Uterus (tissue), 2 donors: ENCODE measurements around the gene TSEN34.

Experiments
- POLR2A ChIP-seq, 2 donors: fragments of 450-650 bp; IDR thresholded peaks; one replicate each; pipeline ENCODE4 v1.6.1; 2016; ENCODE audit warnings: antibody characterized with exemption in 2 of 2, mild to moderate bottlenecking in 1 of 2, moderate library complexity in 1 of 2
- TF ChIP-seq, protein P1 (sequence below), 4 experiments: fragments of 200-600 bp in 2 of 4; fragments of 450-650 bp in 2 of 4; sonication (generic) in 2 of 4; IDR thresholded peaks; one replicate each; pipeline ENCODE4 v1.5.1; 2016 to 2019; ENCODE audit warnings: antibody characterized with exemption in 4 of 4, mild to moderate bottlenecking in 2 of 4, moderate library complexity in 1 of 4

DNA sequence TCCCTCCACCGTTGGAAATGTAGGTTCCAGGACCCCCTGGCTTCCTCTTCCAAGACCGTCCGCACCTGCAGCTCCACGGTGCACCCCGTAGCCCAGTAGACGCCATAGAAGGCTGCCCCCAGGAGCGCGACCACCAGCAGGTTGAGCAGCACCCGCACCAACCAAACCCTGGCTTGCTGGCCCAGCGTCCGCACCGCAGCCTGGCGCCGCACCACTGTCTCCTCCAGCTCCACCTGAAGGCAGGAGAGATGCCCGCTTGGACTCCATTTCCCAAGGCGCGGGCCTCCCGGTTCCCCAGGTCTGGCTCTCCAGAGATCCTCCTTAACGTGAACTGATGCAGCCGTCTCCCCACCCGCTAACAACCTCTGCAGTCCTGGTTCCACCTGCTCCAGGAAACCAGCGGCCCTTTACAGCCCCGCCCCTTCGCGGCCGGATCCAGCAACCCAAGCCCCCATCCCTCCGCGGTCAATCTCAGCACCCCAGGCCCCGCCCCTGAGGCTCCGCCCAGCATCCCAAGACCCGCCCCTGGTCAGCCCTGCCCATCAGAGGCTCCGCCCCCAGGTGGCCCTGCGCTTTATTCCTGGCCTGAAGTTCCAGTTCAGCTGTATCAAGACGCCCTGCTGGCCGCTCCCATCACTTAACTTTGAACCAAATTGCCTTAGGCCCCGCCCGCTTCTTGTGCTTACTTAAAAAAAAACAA lies 26.6 kb upstream of the TSEN34 start:
- TF ChIP-seq, protein P1, sequence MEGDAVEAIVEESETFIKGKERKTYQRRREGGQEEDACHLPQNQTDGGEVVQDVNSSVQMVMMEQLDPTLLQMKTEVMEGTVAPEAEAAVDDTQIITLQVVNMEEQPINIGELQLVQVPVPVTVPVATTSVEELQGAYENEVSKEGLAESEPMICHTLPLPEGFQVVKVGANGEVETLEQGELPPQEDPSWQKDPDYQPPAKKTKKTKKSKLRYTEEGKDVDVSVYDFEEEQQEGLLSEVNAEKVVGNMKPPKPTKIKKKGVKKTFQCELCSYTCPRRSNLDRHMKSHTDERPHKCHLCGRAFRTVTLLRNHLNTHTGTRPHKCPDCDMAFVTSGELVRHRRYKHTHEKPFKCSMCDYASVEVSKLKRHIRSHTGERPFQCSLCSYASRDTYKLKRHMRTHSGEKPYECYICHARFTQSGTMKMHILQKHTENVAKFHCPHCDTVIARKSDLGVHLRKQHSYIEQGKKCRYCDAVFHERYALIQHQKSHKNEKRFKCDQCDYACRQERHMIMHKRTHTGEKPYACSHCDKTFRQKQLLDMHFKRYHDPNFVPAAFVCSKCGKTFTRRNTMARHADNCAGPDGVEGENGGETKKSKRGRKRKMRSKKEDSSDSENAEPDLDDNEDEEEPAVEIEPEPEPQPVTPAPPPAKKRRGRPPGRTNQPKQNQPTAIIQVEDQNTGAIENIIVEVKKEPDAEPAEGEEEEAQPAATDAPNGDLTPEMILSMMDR (IDR thresholded peaks at IDR 0.05), result no peak
- TF ChIP-seq POLR2A (IDR thresholded peaks at IDR 0.05), result no peak
